Suprapubic skin (tissue), 4 donors: Measurements from ENCODE around the gene ISM1. TPM values are rescaled to one million over a fixed set of nuclear protein-coding genes. Genes with fewer than 3 reads are reported as not detected.
"Not testable (repeated sequence)": the region's sequence is repeated elsewhere in the genome, so short reads cannot be mapped to it uniquely, and the experiment has no call there.

Source experiments
- DNase-seq, 2 donors: peaks; one replicate each; pipeline ENCODE4 v3.0.0-alpha.2; 2019; ENCODE audit warnings: low spot score in 2 of 2
- H3K27ac ChIP-seq: fragments of 200-600 bp; sonication (generic); one replicate; pipeline ENCODE4 v1.5.1; 2019
- H3K27me3 ChIP-seq: fragments of 200-600 bp; sonication (generic); one replicate; pipeline ENCODE4 v1.5.1; 2019
- H3K36me3 ChIP-seq: fragments of 200-600 bp; sonication (generic); one replicate; pipeline ENCODE4 v1.5.1; 2019
- H3K4me1 ChIP-seq: fragments of 200-600 bp; sonication (generic); one replicate; pipeline ENCODE4 v1.5.1; 2019
- H3K4me3 ChIP-seq: fragments of 200-600 bp; sonication (generic); one replicate; pipeline ENCODE4 v1.5.1; 2019; ENCODE audit warnings: mild to moderate bottlenecking
- H3K9me3 ChIP-seq: fragments of 200-600 bp; sonication (generic); one replicate; pipeline ENCODE4 v1.5.1; 2019
- CTCF ChIP-seq, 2 donors: fragments of 200-600 bp in 1 of 2; fragments of 450-650 bp in 1 of 2; sonication (generic) in 1 of 2; IDR thresholded peaks; one replicate each; pipeline ENCODE4 v1.5.1; 2016 to 2019; ENCODE audit warnings: antibody characterized with exemption in 2 of 2, mild to moderate bottlenecking in 1 of 2, moderate library complexity in 1 of 2
- EP300 ChIP-seq: sonication (generic); formaldehyde crosslinking; IDR thresholded peaks from one replicate; pipeline ENCODE4 v1.6.1; 2017; ENCODE audit warnings: antibody characterized with exemption
- POLR2A ChIP-seq, 2 donors: fragments of 450-650 bp; IDR thresholded peaks; one replicate each; pipeline ENCODE4 v1.6.1; 2017; ENCODE audit warnings: antibody characterized with exemption in 2 of 2, mild to moderate bottlenecking in 2 of 2, moderate library complexity in 2 of 2
- POLR2AphosphoS5 ChIP-seq, 3 donors: sonication (generic); formaldehyde crosslinking; IDR thresholded peaks; one replicate each; pipeline ENCODE4 v1.6.1; 2017; ENCODE audit warnings: antibody characterized with exemption in 3 of 3
- WGBS: methylation state at CpG from one replicate; pipeline ENCODE4 v1.1.5; 2018; 5-methylcytosine and 5-hydroxymethylcytosine counted together
- total RNA-seq, 4 donors: library from RNA; depleted of rRNA; stranded (reverse); fragments of >200 nt; gene quantifications; one replicate each; pipeline ENCODE4 v1.1.0, GENCODE V29; 2016

ISM1 gene
- total RNA-seq, 4 donors from 2014 or later, result 9.0 to 21.8 (median 12.9) TPM

GRCh38 chr20:13231031-13231752, 10.1 kb downstream of the ISM1 start:
- Histone ChIP-seq H3K27ac (no peak overlapping the region), H3K4me1 (peaks cover 5% of the 10 kb centered on the region), H3K9me3 (no peaks in the 10 kb centered on the region), H3K36me3 (no peaks in the 10 kb centered on the region), H3K27me3 (no peaks in the 10 kb centered on the region), H3K4me3 (no peak overlapping the region)
- DNase-seq, result no peak
- TF ChIP-seq POLR2A (IDR thresholded peaks at IDR 0.05) (no peak), CTCF (IDR thresholded peaks at IDR 0.05) (no peak), EP300 (no peak), POLR2AphosphoS5 (IDR thresholded peaks at IDR 0.05) (no peak)
- WGBS, result 76% methylated on average over 7 of the region's 7 CpGs

GRCh38 chr20:13232999-13233398, 11.9 kb downstream of the ISM1 start:
- TF ChIP-seq POLR2A (IDR thresholded peaks at IDR 0.05) (no peak), POLR2AphosphoS5 (IDR thresholded peaks at IDR 0.05) (no peak), EP300 (no peak), CTCF (IDR thresholded peaks at IDR 0.05) (no peak)
- 90% methylated on average over 10 of the region's 10 CpGs for WGBS
- H3K4me1 ChIP-seq, result peaks cover 5% of the 10 kb centered on the region
- H3K9me3 ChIP-seq, result no peaks in the 10 kb centered on the region
- H3K27me3 ChIP-seq, result no peaks in the 10 kb centered on the region
- H3K36me3 ChIP-seq, result no peaks in the 10 kb centered on the region
- DNase-seq, result no peak
- no peak overlapping the region for H3K27ac ChIP-seq
- no peak overlapping the region for H3K4me3 ChIP-seq

- Histone ChIP-seq H3K4me3 (no peak overlapping the region), H3K27ac (no peak overlapping the region), H3K9me3 (no peaks in the 10 kb centered on the region), H3K4me1 (peaks cover 5% of the 10 kb centered on the region), H3K27me3 (no peaks in the 10 kb centered on the region), H3K36me3 (no peaks in the 10 kb centered on the region)
- no peak for DNase-seq
- 58% methylated on average over 1 of the region's 1 CpG for WGBS
- no peak for TF ChIP-seq CTCF (IDR thresholded peaks at IDR 0.05)
- TF ChIP-seq EP300, result no peak
- no peak for TF ChIP-seq POLR2AphosphoS5 (IDR thresholded peaks at IDR 0.05)
- TF ChIP-seq POLR2A (IDR thresholded peaks at IDR 0.05), result no peak
These were observed 13.9 kb downstream of the ISM1 start for GRCh38 chr20:13234961-13235360.

- DNase-seq, H3K4me1 ChIP-seq, H3K4me3 ChIP-seq, H3K27me3 ChIP-seq, H3K36me3 ChIP-seq, H3K9me3 ChIP-seq, H3K27ac ChIP-seq: not testable (repeated sequence)
- 94% methylated on average over 2 of the region's 2 CpGs for WGBS
These were observed 15.3 kb downstream of the ISM1 start for GRCh38 chr20:13236360-13236759.

GRCh38 chr20:13236990-13237720, 16.1 kb downstream of the ISM1 start:
- no peaks in the 10 kb centered on the region for H3K9me3 ChIP-seq
- H3K4me3 ChIP-seq, result no peak overlapping the region
- H3K36me3 ChIP-seq, result no peaks in the 10 kb centered on the region
- TF ChIP-seq POLR2A (IDR thresholded peaks at IDR 0.05) (no peak), EP300 (no peak), POLR2AphosphoS5 (IDR thresholded peaks at IDR 0.05) (no peak), CTCF (IDR thresholded peaks at IDR 0.05) (no peak)
- H3K27me3 ChIP-seq, result no peaks in the 10 kb centered on the region
- DNase-seq, result no peak
- no peak overlapping the region for H3K27ac ChIP-seq
- no peaks in the 10 kb centered on the region for H3K4me1 ChIP-seq
- WGBS, result 100% methylated on average over 1 of the region's 1 CpG
